WTC11 (cell line): Measurements from ENCODE around the gene ENO2. TPM values are rescaled to one million over a fixed set of nuclear protein-coding genes. Genes with fewer than 3 reads are reported as not detected.

ENCODE experiments used
- ATAC-seq: fragments of 200-7000 bp; cut with Tn5 transposase; 2 replicates; pipeline ENCODE4 v1.10.0; 2021; ENCODE audit warnings: mild to moderate bottlenecking, moderate library complexity
- CTCF ChIA-PET: fragments of 300-600 bp; sonication (Branson Sonifier 250); formaldehyde crosslinking; loops from one replicate; lab custom pipeline; 2021; ENCODE audit warnings: antibody characterized with exemption; lab: Charles Lee
- POLR2A ChIA-PET: fragments of 350-600 bp; sonication (Branson Sonifier 250); formaldehyde crosslinking; loops from one replicate; lab custom pipeline; 2021; ENCODE audit warnings: antibody characterized with exemption; lab: Charles Lee
- DNase-seq: peaks from one replicate; pipeline ENCODE4 v3.0.0; 2021; ENCODE audit warnings: low spot score
- H3K27ac Mint-ChIP-seq: 2 replicates; pipeline ENCODE4 v1.8.0; 2021; ENCODE audit warnings: mixed read lengths
- H3K27me3 Mint-ChIP-seq: 2 replicates; pipeline ENCODE4 v1.8.0; 2021; ENCODE audit warnings: low read depth, mild to moderate bottlenecking, moderate library complexity, mixed read lengths
- H3K36me3 Mint-ChIP-seq: 2 replicates; pipeline ENCODE4 v1.8.0; 2021; ENCODE audit warnings: mixed read lengths
- H3K4me1 Mint-ChIP-seq: 2 replicates; pipeline ENCODE4 v1.8.0; 2022; ENCODE audit warnings: mixed read lengths
- H3K4me3 Mint-ChIP-seq: 2 replicates; pipeline ENCODE4 v1.8.0; 2021; ENCODE audit warnings: mild to moderate bottlenecking, moderate library complexity, mixed read lengths
- H3K9me3 Mint-ChIP-seq: 2 replicates; pipeline ENCODE4 v1.8.0; 2021; ENCODE audit warnings: mixed read lengths
- AFF4 ChIP-seq: sonication (generic); formaldehyde crosslinking; IDR thresholded peaks from 2 replicates; pipeline ENCODE4 v1.8.1; 2023; ENCODE audit warnings: mild to moderate bottlenecking, missing genetic modification reagents, borderline replicate concordance
- AR ChIP-seq: fragments of 250-450 bp; sonication (Bioruptor Pico); IDR thresholded peaks from 2 replicates; pipeline ENCODE4 v1.9.0; 2021; ENCODE audit warnings: mild to moderate bottlenecking
- CBFB ChIP-seq: sonication (generic); formaldehyde crosslinking; IDR thresholded peaks from 2 replicates; pipeline ENCODE4 v1.8.1; 2022; ENCODE audit warnings: mild to moderate bottlenecking, low read depth, missing genetic modification reagents
- CREB1 ChIP-seq: sonication (generic); formaldehyde crosslinking; IDR thresholded peaks from 2 replicates; pipeline ENCODE4 v1.8.0; 2023; ENCODE audit warnings: mild to moderate bottlenecking, missing genetic modification reagents
- E2F5 ChIP-seq: sonication (generic); formaldehyde crosslinking; IDR thresholded peaks from 2 replicates; pipeline ENCODE4 v1.8.1; 2022; ENCODE audit warnings: mild to moderate bottlenecking, moderate library complexity, missing genetic modification reagents
- ERG ChIP-seq: fragments of 250-450 bp; sonication (Bioruptor Pico); IDR thresholded peaks from 2 replicates; pipeline ENCODE4 v1.8.0; 2021; ENCODE audit warnings: mild to moderate bottlenecking
- FOXP1 ChIP-seq: sonication (generic); formaldehyde crosslinking; IDR thresholded peaks from 2 replicates; pipeline ENCODE4 v1.8.0; 2022; ENCODE audit warnings: missing genetic modification reagents, mild to moderate bottlenecking, moderate library complexity, borderline replicate concordance
- JAZF1 ChIP-seq: fragments of 250-450 bp; sonication (Bioruptor Pico); IDR thresholded peaks from 2 replicates; pipeline ENCODE4 v1.9.0; 2021; ENCODE audit warnings: moderate library complexity, mild to moderate bottlenecking, inconsistent platforms
- SMAD3 ChIP-seq: sonication (generic); formaldehyde crosslinking; IDR thresholded peaks from 2 replicates; pipeline ENCODE4 v1.8.0; 2022; ENCODE audit warnings: missing genetic modification reagents, mild to moderate bottlenecking, borderline replicate concordance
- ZBTB21 ChIP-seq: sonication (generic); formaldehyde crosslinking; IDR thresholded peaks from 2 replicates; pipeline ENCODE4 v1.8.1; 2023; ENCODE audit warnings: mild to moderate bottlenecking, missing genetic modification reagents, borderline replicate concordance
- ZMAT4 ChIP-seq: fragments of 250-450 bp; sonication (Bioruptor Pico); IDR thresholded peaks from 2 replicates; pipeline ENCODE4 v1.9.0; 2021; ENCODE audit warnings: mild to moderate bottlenecking
- ZNF121 ChIP-seq: sonication (generic); formaldehyde crosslinking; IDR thresholded peaks from 2 replicates; pipeline ENCODE4 v1.8.0; 2023; ENCODE audit warnings: missing genetic modification reagents
- ZNF219 ChIP-seq: sonication (generic); formaldehyde crosslinking; IDR thresholded peaks from 2 replicates; pipeline ENCODE4 v1.8.0; 2023; ENCODE audit warnings: missing genetic modification reagents, mild to moderate bottlenecking, borderline replicate concordance
- ZNF232 ChIP-seq: sonication (generic); formaldehyde crosslinking; IDR thresholded peaks from 2 replicates; pipeline ENCODE4 v1.8.0; 2022; ENCODE audit warnings: mild to moderate bottlenecking, missing genetic modification reagents
- ZNF263 ChIP-seq: sonication (generic); formaldehyde crosslinking; IDR thresholded peaks from 2 replicates; pipeline ENCODE4 v1.8.1; 2022; ENCODE audit warnings: low read depth, mild to moderate bottlenecking, moderate library complexity, missing genetic modification reagents
- ZNF317 ChIP-seq: sonication (generic); formaldehyde crosslinking; IDR thresholded peaks from 2 replicates; pipeline ENCODE4 v1.8.1; 2023; ENCODE audit warnings: low read depth, mild to moderate bottlenecking, moderate library complexity, missing genetic modification reagents, borderline replicate concordance
- total RNA-seq: library from RNA; stranded (reverse); gene quantifications from 3 replicates; pipeline ENCODE4 v1.2.3, GENCODE V29; 2021
- TF ChIP-seq, protein P1 (sequence below): sonication (generic); formaldehyde crosslinking; IDR thresholded peaks from 2 replicates; pipeline ENCODE4 v1.8.1; 2023; ENCODE audit warnings: mild to moderate bottlenecking, missing genetic modification reagents, moderate library complexity

The ENO2 gene
- total RNA-seq, 1 experiment from 2014 or later, result 118 TPM

GRCh38 chr12:6963791-6964413, 49.5 kb downstream of the ENO2 start:
- ATAC-seq (no peak), DNase-seq (no peak)
- H3K4me3 Mint-ChIP-seq, result peak overlapping the region; percentile 75
- ChIA-PET POLR2A (interaction anchor here (0.7 to 6.6 kb wide), 5 partner anchors 19 to 97 kb away, joined by 3 to 167 read pairs (median 5); partner anchors contain the start of genes C12orf57, RNU7-1 and SPSB2), CTCF (interaction anchor here (0.7 to 9.7 kb wide), 16 partner anchors 12 to 181 kb away, joined by 3 to 296 read pairs (median 8); partner anchors contain the start of genes ATN1, C12orf57, CDCA3 and LPCAT3)
- H3K9me3 Mint-ChIP-seq, result no peaks in the 10 kb centered on the region
- peak overlapping the region; percentile 95 for H3K27ac Mint-ChIP-seq
- no peaks in the 10 kb centered on the region for H3K27me3 Mint-ChIP-seq
- peaks cover 37% of the 10 kb centered on the region for H3K36me3 Mint-ChIP-seq
- TF ChIP-seq FOXP1 (CRISPR knock-in tag), result no peak
- TF ChIP-seq CBFB, result no peak
- no peak for TF ChIP-seq ZNF219
- TF ChIP-seq, protein P1, sequence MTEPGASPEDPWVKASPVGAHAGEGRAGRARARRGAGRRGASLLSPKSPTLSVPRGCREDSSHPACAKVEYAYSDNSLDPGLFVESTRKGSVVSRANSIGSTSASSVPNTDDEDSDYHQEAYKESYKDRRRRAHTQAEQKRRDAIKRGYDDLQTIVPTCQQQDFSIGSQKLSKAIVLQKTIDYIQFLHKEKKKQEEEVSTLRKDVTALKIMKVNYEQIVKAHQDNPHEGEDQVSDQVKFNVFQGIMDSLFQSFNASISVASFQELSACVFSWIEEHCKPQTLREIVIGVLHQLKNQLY, result no peak
- TF ChIP-seq AFF4 (CRISPR knock-in tag), result no peak
- no peak for TF ChIP-seq JAZF1 (CRISPR knock-in tag)
- H3K4me1 Mint-ChIP-seq, result peaks cover 59% of the 10 kb centered on the region

DNA sequence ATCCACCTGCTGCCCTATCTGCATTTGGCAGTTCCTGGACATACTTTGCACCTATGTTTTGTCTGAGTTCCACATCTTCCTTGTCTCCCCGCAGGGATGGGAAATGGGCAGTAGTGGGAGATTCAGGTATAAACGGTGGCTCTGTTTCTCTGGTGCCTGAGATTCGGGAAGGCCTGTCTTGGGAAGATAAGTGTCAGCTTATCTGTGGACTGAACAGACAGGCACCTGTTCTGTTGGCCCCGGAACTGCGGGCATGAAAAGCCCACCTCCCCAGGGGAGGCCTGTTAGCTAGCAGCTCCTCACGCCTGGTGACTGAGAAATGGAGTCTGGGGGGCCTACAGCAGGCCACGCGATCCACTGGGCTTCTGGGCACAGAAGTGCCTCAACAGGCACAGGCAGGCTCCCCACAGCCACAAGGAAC, 50.2 kb downstream of the ENO2 start:
- ATAC-seq (no peak), DNase-seq (no peak)
- POLR2A ChIA-PET, result interaction anchor here (1.3 to 6.6 kb wide), 3 partner anchors 20 to 91 kb away, joined by 5 to 167 read pairs (median 7); partner anchors contain the start of genes C12orf57, RNU7-1 and SPSB2
- Mint-ChIP-seq H3K36me3 (peaks cover 43% of the 10 kb centered on the region), H3K4me3 (peak overlapping the region; percentile 75), H3K9me3 (no peaks in the 10 kb centered on the region), H3K27ac (peak overlapping the region; percentile 95), H3K4me1 (peaks cover 60% of the 10 kb centered on the region), H3K27me3 (no peaks in the 10 kb centered on the region)
- TF ChIP-seq E2F5 (no peak), ZNF121 (CRISPR knock-in tag) (no peak), ZNF263 (CRISPR knock-in tag) (no peak), ZBTB21 (no peak), FOXP1 (CRISPR knock-in tag) (0 out of 2 replicates have a peak, but pooled peaks have one; percentile 39), JAZF1 (CRISPR knock-in tag) (no peak), AR (no peak), ZNF232 (CRISPR knock-in tag) (no peak), SMAD3 (CRISPR knock-in tag) (no peak), ERG (CRISPR knock-in tag) (0 out of 2 replicates have a peak, but pooled peaks have one; percentile 14), ZNF317 (CRISPR knock-in tag) (no peak), ZMAT4 (CRISPR knock-in tag) (no peak), CREB1 (CRISPR knock-in tag) (no peak)
- CTCF ChIA-PET, result interaction anchor here (0.5 to 9.7 kb wide), 25 partner anchors 9 to 275 kb away, joined by 3 to 296 read pairs (median 4); partner anchors contain the start of genes ATN1, C12orf57, CDCA3 and LPCAT3
